IMR-90 (cell line): Measurements from ENCODE around the gene GGNBP2. TPM values are rescaled to one million over a fixed set of nuclear protein-coding genes. Genes with fewer than 3 reads are reported as not detected.

Source experiments
- polyA plus RNA-seq, 3 experiments: library from polyadenylated mRNA; depleted of rRNA; stranded (reverse); fragments of >200 nt; gene quantifications; 2 replicates each; pipeline ENCODE4 v1.2.3, GENCODE V29; 2012; ENCODE audit warnings: low replicate concordance in 1 of 3
- total RNA-seq: library from RNA; depleted of rRNA; stranded (reverse); fragments of >200 nt; gene quantifications from 2 replicates; pipeline ENCODE4 v1.2.3, GENCODE V29; 2012; rRNA removed

The GGNBP2 gene
- total and polyA plus RNA-seq, 2 of the 4 experiments (the other 2 are of a cell fraction): 40.7 to 56.2 TPM

Other genes starting within 250 kb of the GGNBP2 start
- not detected in 2 replicates for gene TBC1D3G, start 221.0 kb upstream of the GGNBP2 start, total RNA-seq
- gene TBC1D3G, start 221.0 kb upstream of the GGNBP2 start, polyA plus RNA-seq (2012; rRNA removed): not detected in 2 replicates
- not detected in 2 replicates for gene TBC1D3H, start 156.5 kb upstream of the GGNBP2 start, total RNA-seq
- not detected in 2 replicates for gene TBC1D3H, start 156.5 kb upstream of the GGNBP2 start, polyA plus RNA-seq (2012; rRNA removed)
- gene ZNHIT3, start 58.2 kb upstream of the GGNBP2 start, total RNA-seq: 27.8 and 35.3 TPM in 2 replicates
- gene ZNHIT3, start 58.2 kb upstream of the GGNBP2 start, polyA plus RNA-seq (2012; rRNA removed): 47.4 and 52.3 TPM in 2 replicates
- 32.5 and 35.8 TPM in 2 replicates for gene MYO19, start 10.1 kb upstream of the GGNBP2 start, total RNA-seq
- gene MYO19, start 10.1 kb upstream of the GGNBP2 start, polyA plus RNA-seq (2012; rRNA removed): 52.3 and 55.6 TPM in 2 replicates
- 4.5 and 6.1 TPM in 2 replicates for gene PIGW, start 9.9 kb upstream of the GGNBP2 start, total RNA-seq
- 4.8 and 5.5 TPM in 2 replicates for gene PIGW, start 9.9 kb upstream of the GGNBP2 start, polyA plus RNA-seq (2012; rRNA removed)
- gene DHRS11, start 47.0 kb downstream of the GGNBP2 start, total RNA-seq: 4.7 and 7.0 TPM in 2 replicates
- 14.5 and 14.6 TPM in 2 replicates for gene DHRS11, start 47.0 kb downstream of the GGNBP2 start, polyA plus RNA-seq (2012; rRNA removed)
- 2.2 TPM in 2 replicates for gene MRM1, start 56.7 kb downstream of the GGNBP2 start, total RNA-seq
- gene MRM1, start 56.7 kb downstream of the GGNBP2 start, polyA plus RNA-seq (2012; rRNA removed): 4.3 and 5.3 TPM in 2 replicates